K562 (cell line): ENCODE data around the gene SPEM3.

ENCODE experiments used
- MEF2A ChIP-seq: IDR thresholded peaks from 2 replicates; pipeline ENCODE4 v1.6.1; 2011; ENCODE audit warnings: low read depth, mild to moderate bottlenecking, low read length, moderate library complexity; ENCODE audit not compliant: control insufficient read depth
- NONO ChIP-seq, 2 experiments: fragments of 200-400 bp in 1 of 2; fragments of 450-650 bp in 1 of 2; formaldehyde crosslinking in 1 of 2; IDR thresholded peaks; 2 replicates each; pipeline ENCODE4 v1.6.1; 2017; ENCODE audit warnings: low read depth in 2 of 2, mild to moderate bottlenecking in 2 of 2, moderate library complexity in 2 of 2, low read length in 1 of 2
- POLR2A ChIP-seq: fragments of 450-650 bp; conservative IDR thresholded peaks from 2 replicates; pipeline ENCODE4 v1.6.1; 2016
- POLR2AphosphoS5 ChIP-seq: IDR thresholded peaks from 2 replicates; pipeline ENCODE4 v1.6.1; 2011; ENCODE audit warnings: mild to moderate bottlenecking, low read depth, low read length, moderate library complexity; ENCODE audit not compliant: control insufficient read depth, insufficient read depth
- U2AF2 ChIP-seq: fragments of 200-400 bp; formaldehyde crosslinking; optimal IDR thresholded peaks from 2 replicates; pipeline ENCODE3; 2017; ENCODE audit warnings: low read depth, mild to moderate bottlenecking, low read length
- TF ChIP-seq, protein P1 (sequence below): sonication (generic); formaldehyde crosslinking; IDR thresholded peaks from 2 replicates; pipeline ENCODE4 v1.4.0; 2020; ENCODE audit warnings: mild to moderate bottlenecking, missing genetic modification reagents

DNA sequence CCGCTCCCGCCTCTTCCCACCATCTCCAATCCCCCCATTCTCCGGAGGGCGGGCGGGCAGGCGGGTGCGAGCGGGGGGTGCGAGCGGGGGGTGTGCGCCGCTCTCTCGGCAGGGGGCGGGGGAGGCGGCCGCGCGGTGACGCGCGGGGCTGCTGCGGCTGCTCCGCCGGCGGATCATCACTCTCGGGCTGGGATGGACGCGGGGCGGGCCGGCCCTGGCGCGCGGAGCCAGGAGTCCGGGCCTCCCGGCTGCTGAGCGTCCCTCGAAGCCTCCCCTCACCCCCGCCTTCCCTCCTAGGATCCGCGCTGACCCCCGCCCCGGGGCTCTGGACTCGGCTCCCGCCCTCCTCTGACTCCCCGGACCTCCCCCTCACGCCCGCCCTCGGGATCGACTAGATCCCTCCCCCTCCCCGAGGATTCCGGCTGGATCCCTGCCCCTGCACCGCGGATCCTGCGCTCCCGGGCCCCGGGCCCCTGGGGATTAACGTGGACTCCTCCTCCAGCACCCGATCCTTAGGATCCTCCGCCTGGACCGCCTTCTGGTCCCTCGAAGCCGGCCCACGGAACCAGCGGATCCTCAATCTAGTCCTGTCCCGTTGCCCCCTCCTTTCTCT lies 23.8 kb upstream of the SPEM3 start:
- TF ChIP-seq NONO (IDR thresholded peaks at IDR 0.05; ENCODE audit: low read depth in 2 of 2, low read length in 1 of 2) = no peak
- TF ChIP-seq MEF2A = no peak
- no peak for TF ChIP-seq POLR2A
- TF ChIP-seq U2AF2 = no peak
- TF ChIP-seq, protein P1, sequence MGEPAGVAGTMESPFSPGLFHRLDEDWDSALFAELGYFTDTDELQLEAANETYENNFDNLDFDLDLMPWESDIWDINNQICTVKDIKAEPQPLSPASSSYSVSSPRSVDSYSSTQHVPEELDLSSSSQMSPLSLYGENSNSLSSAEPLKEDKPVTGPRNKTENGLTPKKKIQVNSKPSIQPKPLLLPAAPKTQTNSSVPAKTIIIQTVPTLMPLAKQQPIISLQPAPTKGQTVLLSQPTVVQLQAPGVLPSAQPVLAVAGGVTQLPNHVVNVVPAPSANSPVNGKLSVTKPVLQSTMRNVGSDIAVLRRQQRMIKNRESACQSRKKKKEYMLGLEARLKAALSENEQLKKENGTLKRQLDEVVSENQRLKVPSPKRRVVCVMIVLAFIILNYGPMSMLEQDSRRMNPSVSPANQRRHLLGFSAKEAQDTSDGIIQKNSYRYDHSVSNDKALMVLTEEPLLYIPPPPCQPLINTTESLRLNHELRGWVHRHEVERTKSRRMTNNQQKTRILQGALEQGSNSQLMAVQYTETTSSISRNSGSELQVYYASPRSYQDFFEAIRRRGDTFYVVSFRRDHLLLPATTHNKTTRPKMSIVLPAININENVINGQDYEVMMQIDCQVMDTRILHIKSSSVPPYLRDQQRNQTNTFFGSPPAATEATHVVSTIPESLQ (CRISPR knock-in tag) = no peak
- no peak for TF ChIP-seq POLR2AphosphoS5
